H1 (cell line): Measurements from ENCODE around the gene LRRC55. TPM values are rescaled to one million over a fixed set of nuclear protein-coding genes. Genes with fewer than 3 reads are reported as not detected.

ENCODE experiments used
- CTCF ChIA-PET: fragments of 300-600 bp; sonication (Branson Sonifier 250); formaldehyde crosslinking; loops from one replicate; lab custom pipeline; 2021; ENCODE audit not compliant: partially characterized antibody; lab: Charles Lee
- POLR2A ChIA-PET: fragments of 300-600 bp; sonication (Branson Sonifier 250); formaldehyde crosslinking; loops from one replicate; lab custom pipeline; 2021; ENCODE audit warnings: inconsistent platforms; ENCODE audit not compliant: partially characterized antibody; lab: Charles Lee
- DNase-seq, 2 experiments: peaks; one replicate each; pipeline versions ENCODE4 v3.0.0 to v3.0.0-alpha.2; 2010 to 2022; ENCODE audit warnings: low spot score in 2 of 2, low read depth in 1 of 2, mixed read lengths in 1 of 2
- FAIRE-seq: peaks from 2 replicates; lab custom pipeline; 2011; peaks lifted over from hg19 to GRCh38; lab: Jason Lieb, UNC
- H2AFZ ChIP-seq: 2 replicates; pipeline ENCODE4 v1.8.1; 2012; ENCODE audit warnings: low read length, inconsistent platforms
- H2AK5ac ChIP-seq: 2 replicates; pipeline ENCODE4 v1.6.1; 2013; ENCODE audit warnings: low read depth, low read length
- H2BK120ac ChIP-seq: replicated peaks from 2 replicates; pipeline ENCODE3; 2013; ENCODE audit warnings: low read depth, low read length, inconsistent platforms
- H2BK12ac ChIP-seq: 2 replicates; pipeline ENCODE4 v1.6.1; 2013; ENCODE audit warnings: low read depth, low read length
- H2BK15ac ChIP-seq: 2 replicates; pipeline ENCODE4 v1.6.1; 2013; ENCODE audit warnings: low read length
- H2BK20ac ChIP-seq: 2 replicates; pipeline ENCODE4 v1.6.1; 2013; ENCODE audit warnings: low read length
- H2BK5ac ChIP-seq: 2 replicates; pipeline ENCODE4 v1.6.1; 2013; ENCODE audit warnings: low read depth, low read length
- H3K14ac ChIP-seq: 2 replicates; pipeline ENCODE4 v1.6.1; 2013; ENCODE audit warnings: inconsistent platforms; ENCODE audit not compliant: insufficient read length
- H3K18ac ChIP-seq: 2 replicates; pipeline ENCODE4 v1.6.1; 2013; ENCODE audit warnings: low read length; ENCODE audit errors: extremely low read depth
- H3K23ac ChIP-seq: 2 replicates; pipeline ENCODE4 v1.6.1; 2013; ENCODE audit warnings: inconsistent platforms; ENCODE audit not compliant: insufficient read length
- H3K23me2 ChIP-seq: 2 replicates; pipeline ENCODE4 v1.6.1; 2013; ENCODE audit warnings: low read depth, low read length
- H3K27ac ChIP-seq: 2 replicates; pipeline ENCODE4 v1.6.1; 2011; ENCODE audit warnings: low read depth, low read length, inconsistent platforms
- H3K27me3 ChIP-seq, 4 experiments: replicated peaks in 1 of 4; 1 replicate in 1 of 4; 2 replicates in 3 of 4; pipeline versions ENCODE4 v1.6.1 to v1.8.1; 2011 to 2013; ENCODE audit warnings: low read length in 3 of 4, mild to moderate bottlenecking in 3 of 4, inconsistent platforms in 2 of 4, mixed read lengths in 2 of 4, moderate library complexity in 1 of 4; ENCODE audit not compliant: control insufficient read depth in 3 of 4, insufficient read depth in 3 of 4; ENCODE audit errors: extremely low read depth in 1 of 4
- H3K36me3 ChIP-seq, 4 experiments: 2 replicates each; pipeline versions ENCODE4 v1.6.1 to v1.8.1; 2011 to 2013; ENCODE audit warnings: mild to moderate bottlenecking in 4 of 4, low read length in 3 of 4, moderate library complexity in 2 of 4, control low read depth in 1 of 4, inconsistent platforms in 1 of 4; ENCODE audit not compliant: insufficient read depth in 4 of 4, control insufficient read depth in 2 of 4
- H3K4ac ChIP-seq: replicated peaks from 2 replicates; pipeline ENCODE3; 2013; ENCODE audit warnings: low read length, low read depth, mixed read lengths, inconsistent platforms; ENCODE audit not compliant: insufficient read length
- H3K4me1 ChIP-seq, 4 experiments: replicated peaks in 1 of 4; 1 replicate in 1 of 4; 2 replicates in 3 of 4; pipeline versions ENCODE4 v1.6.1 to v1.8.1; 2011 to 2013; ENCODE audit warnings: low read length in 3 of 4, inconsistent platforms in 2 of 4, mixed read lengths in 1 of 4; ENCODE audit not compliant: insufficient read depth in 4 of 4, control insufficient read depth in 3 of 4
- H3K4me2 ChIP-seq, 2 experiments: 2 replicates each; pipeline versions ENCODE4 v1.6.1 to v1.8.1; 2011 to 2013; ENCODE audit warnings: low read depth in 2 of 2, low read length in 2 of 2, control low read depth in 1 of 2, inconsistent platforms in 1 of 2, mild to moderate bottlenecking in 1 of 2; ENCODE audit not compliant: insufficient read depth in 1 of 2
- H3K4me3 ChIP-seq, 4 experiments: fragments of 200-600, 300-600 bp in 1 of 4; sonication (generic), shearing (Covaris generic), sonication (Bioruptor Twin) in 1 of 4; 2 replicates each; pipeline versions ENCODE4 v1.5.1 to v1.8.1; 2011 to 2016; ENCODE audit warnings: low read length in 4 of 4, low read depth in 3 of 4, control low read depth in 2 of 4, inconsistent platforms in 2 of 4, mild to moderate bottlenecking in 2 of 4, mixed read lengths in 1 of 4, moderate library complexity in 1 of 4; ENCODE audit not compliant: insufficient read depth in 2 of 4; ENCODE audit errors: extremely low read depth in 1 of 4
- H3K56ac ChIP-seq: replicated peaks from 2 replicates; pipeline ENCODE3; 2013; ENCODE audit warnings: low read depth, mild to moderate bottlenecking, mixed read lengths, low read length, inconsistent platforms; ENCODE audit not compliant: insufficient read length
- H3K79me1 ChIP-seq: 2 replicates; pipeline ENCODE4 v1.6.1; 2013; ENCODE audit warnings: low read depth, low read length, control low read depth
- H3K79me2 ChIP-seq, 2 experiments: 2 replicates each; pipeline versions ENCODE4 v1.6.1 to v1.8.1; 2012 to 2013; ENCODE audit warnings: low read length in 2 of 2, mild to moderate bottlenecking in 2 of 2, inconsistent platforms in 1 of 2; ENCODE audit not compliant: insufficient read depth in 2 of 2, control insufficient read depth in 1 of 2
- H3K9ac ChIP-seq, 4 experiments: replicated peaks in 1 of 4; 1 replicate in 1 of 4; 2 replicates in 3 of 4; pipeline versions ENCODE4 v1.6.1 to v1.8.1; 2011 to 2013; ENCODE audit warnings: low read depth in 3 of 4, low read length in 3 of 4, control low read depth in 2 of 4, mild to moderate bottlenecking in 2 of 4, moderate library complexity in 2 of 4, inconsistent platforms in 1 of 4; ENCODE audit errors: extremely low read depth in 1 of 4
- H3K9me3 ChIP-seq, 2 experiments: 2 replicates each; pipeline versions ENCODE4 v1.6.1 to v1.8.1; 2012 to 2013; ENCODE audit warnings: mild to moderate bottlenecking in 2 of 2, moderate library complexity in 2 of 2, control low read depth in 1 of 2, inconsistent platforms in 1 of 2, low read depth in 1 of 2, low read length in 1 of 2, mixed read lengths in 1 of 2; ENCODE audit not compliant: insufficient read depth in 2 of 2
- H4K20me1 ChIP-seq, 2 experiments: replicated peaks in 1 of 2; 2 replicates each; pipeline versions ENCODE3 to v1.8.1; 2011 to 2013; ENCODE audit warnings: inconsistent platforms in 2 of 2, low read length in 2 of 2, mild to moderate bottlenecking in 1 of 2; ENCODE audit not compliant: insufficient read depth in 2 of 2, control insufficient read depth in 1 of 2
- H4K5ac ChIP-seq: 2 replicates; pipeline ENCODE4 v1.6.1; 2013; ENCODE audit warnings: low read length, low read depth, mixed read lengths, inconsistent platforms; ENCODE audit not compliant: insufficient read length
- H4K8ac ChIP-seq: 2 replicates; pipeline ENCODE4 v1.8.0; 2013; ENCODE audit warnings: mild to moderate bottlenecking, moderate library complexity, low read length, inconsistent platforms; ENCODE audit not compliant: insufficient read depth; ENCODE audit errors: extremely low read depth
- H4K91ac ChIP-seq: replicated peaks from 2 replicates; pipeline ENCODE3; 2013; ENCODE audit warnings: low read length, mixed read lengths, inconsistent platforms; ENCODE audit not compliant: insufficient read length
- WGBS, 2 experiments: shearing (Covaris generic) in 1 of 2; methylation state at CpG; one replicate each; pipeline versions ENCODE4 v1.1.6 to v1.1.7; 2013 to 2015; ENCODE audit warnings: low lambda C conversion rate in 2 of 2, mixed read lengths in 2 of 2, inconsistent platforms in 1 of 2, low coverage in 1 of 2, missing lambda C conversion rate in 1 of 2; ENCODE audit not compliant: insufficient replicate concordance in 2 of 2, insufficient coverage in 1 of 2, insufficient read length in 1 of 2; ENCODE audit errors: extremely low coverage in 1 of 2, missing lambda C conversion rate in 1 of 2; 5-methylcytosine and 5-hydroxymethylcytosine counted together
- polyA plus RNA-seq, 7 experiments: library from polyadenylated mRNA; depleted of rRNA in 3 of 7; stranded (reverse) in 5 of 7; unstranded in 2 of 7; fragments of >200 nt in 5 of 7; fragments of 200-250 nt in 2 of 7; gene quantifications; 1 replicate in 5 of 7; 2 replicates in 1 of 7; 4 replicates in 1 of 7; pipeline versions ENCODE4 v1.2.1 to v1.2.3, GENCODE V29; 2011 to 2013; ENCODE audit warnings: missing spikeins in 2 of 7, mixed read lengths in 2 of 7
- total RNA-seq: library from RNA; stranded (reverse); fragmentation: NEBNext Ultra II Directional; extraction: Animal tissue kit (Norgen Biotek cat#: 25700); gene quantifications from 2 replicates; pipeline ENCODE4 v1.2.1, GENCODE V29; 2021

Gene LRRC55
- total and polyA plus RNA-seq, 2 of the 8 experiments (the other 6 are each of a cell fraction or from before 2014, with no cell fraction given), result 0.62 to 1.1 TPM

- CTCF ChIA-PET, result interaction anchor here (0.9 to 2.5 kb wide), 6 partner anchors 10 to 130 kb away, joined by 3 to 12 read pairs (median 4); no protein-coding TSS in a partner anchor
- Histone ChIP-seq H3K23ac (no peak overlapping the region), H2AK5ac (no peak overlapping the region), H3K27ac (no peak overlapping the region), H3K4me1 (peaks cover 0 to 4% (median 0%) of the 10 kb centered on the region in 4 experiments; a peak in 2 of 7 replicates), H3K4me3 (no peak overlapping the region), H3K18ac (no peak overlapping the region), H2BK5ac (no peak overlapping the region), H4K91ac (no peak overlapping the region), H3K4ac (no peak overlapping the region), H2BK12ac (no peak overlapping the region), H3K9me3 (no peaks in the 10 kb centered on the region), H3K23me2 (peaks cover 2% of the 10 kb centered on the region; the same call in 1 of the 2 replicates), H2BK120ac (no peak overlapping the region), H2BK15ac (no peak overlapping the region), H3K56ac (no peak overlapping the region), H2BK20ac (no peak overlapping the region), H4K20me1 (no peaks in the 10 kb centered on the region), H3K79me2 (no peaks in the 10 kb centered on the region), H4K5ac (no peak overlapping the region), H3K79me1 (no peaks in the 10 kb centered on the region), H3K27me3 (no peaks in the 10 kb centered on the region; a peak in 3 of 7 replicates), H3K9ac (no peak overlapping the region), H3K14ac (no peak overlapping the region), H4K8ac (no peak overlapping the region), H2AFZ (no peak overlapping the region), H3K36me3 (no peaks in the 10 kb centered on the region), H3K4me2 (no peak overlapping the region)
- POLR2A ChIA-PET, result interaction anchor here (0.5 kb wide), 1 partner anchor 363 kb away, joined by 3 read pairs; no protein-coding TSS in a partner anchor
- 87% methylated on average over 5 of the region's 5 CpGs; no CpG with 5 or more reads in 1 of the 2 experiments for whole genome bisulfite sequencing, 2 experiments
- no peak for DNase-seq
- no peak for FAIRE-seq
These were observed 48.6 kb downstream of the LRRC55 start for GRCh38 chr11:57230316-57230715.
